Spleen (tissue), 11 donors: ENCODE measurements around the gene PRSS8. TPM values are rescaled to one million over a fixed set of nuclear protein-coding genes. Genes with fewer than 3 reads are reported as not detected.

Source experiments
- DNase-seq: peaks from one replicate; pipeline ENCODE4 v3.0.0-alpha.2; 2020
- H3K27ac ChIP-seq, 8 donors: fragments of 200-600 bp; sonication (generic) in 7 of 8; 1 replicate in 4 of 8; 2 replicates in 4 of 8; pipeline versions ENCODE4 v1.5.0 to v1.8.0; 2016 to 2021; ENCODE audit warnings: inconsistent platforms in 4 of 8, mild to moderate bottlenecking in 4 of 8, moderate library complexity in 1 of 8
- H3K27me3 ChIP-seq, 7 donors: fragments of 200-600 bp; sonication (generic) in 6 of 7; replicated peaks in 1 of 7; 1 replicate in 4 of 7; 2 replicates in 3 of 7; pipeline versions ENCODE4 v1.5.0 to v1.8.0; 2016 to 2021; ENCODE audit warnings: inconsistent platforms in 3 of 7, mild to moderate bottlenecking in 1 of 7
- H3K36me3 ChIP-seq, 6 donors: fragments of 200-600 bp; sonication (generic) in 5 of 6; 1 replicate in 4 of 6; 2 replicates in 2 of 6; pipeline versions ENCODE4 v1.5.0 to v1.8.0; 2016 to 2021; ENCODE audit warnings: inconsistent platforms in 2 of 6
- H3K4me1 ChIP-seq, 6 donors: fragments of 200-600 bp; sonication (generic) in 5 of 6; 1 replicate in 3 of 6; 2 replicates in 3 of 6; pipeline versions ENCODE4 v1.5.0 to v1.8.0; 2016 to 2021; ENCODE audit warnings: inconsistent platforms in 3 of 6
- H3K4me3 ChIP-seq, 8 donors: fragments of 200-600 bp; sonication (generic) in 7 of 8; 1 replicate in 4 of 8; 2 replicates in 4 of 8; pipeline versions ENCODE4 v1.5.0 to v1.8.0; 2016 to 2021; ENCODE audit warnings: inconsistent platforms in 4 of 8, mild to moderate bottlenecking in 4 of 8, moderate library complexity in 2 of 8
- H3K9me3 ChIP-seq, 8 donors: fragments of 200-600 bp; sonication (generic) in 7 of 8; 1 replicate in 4 of 8; 2 replicates in 4 of 8; pipeline versions ENCODE4 v1.5.0 to v1.8.0; 2016 to 2021; ENCODE audit warnings: inconsistent platforms in 4 of 8
- CTCF ChIP-seq, 11 experiments: fragments of 200-600 bp in 7 of 11; fragments of 450-650 bp in 4 of 11; sonication (generic) in 4 of 11; IDR thresholded peaks in 8 of 11; conservative IDR thresholded peaks in 3 of 11; 1 replicate in 7 of 11; 2 replicates in 4 of 11; pipeline versions ENCODE4 v1.4.0 to v1.8.0; 2016 to 2021; ENCODE audit warnings: antibody characterized with exemption in 11 of 11, inconsistent platforms in 4 of 11, mild to moderate bottlenecking in 1 of 11
- POLR2A ChIP-seq, 3 donors: fragments of 450-650 bp; IDR thresholded peaks; one replicate each; pipeline ENCODE4 v1.5.1; 2017; ENCODE audit warnings: antibody characterized with exemption in 3 of 3, mild to moderate bottlenecking in 1 of 3
- POLR2AphosphoS5 ChIP-seq, 3 donors: sonication (generic); formaldehyde crosslinking; IDR thresholded peaks; one replicate each; pipeline ENCODE4 v1.5.1; 2017; ENCODE audit warnings: antibody characterized with exemption in 3 of 3
- WGBS, 5 donors: extraction: QIAGEN DNeasy Blood & Tissue Kit in 3 of 5; methylation state at CpG; one replicate each; pipeline versions ENCODE4 v1.1.5 to v1.1.7; 2013 to 2018; 5-methylcytosine and 5-hydroxymethylcytosine counted together
- intact Hi-C: fragments of 100-400 bp; cut with DNase I; formaldehyde crosslinking; loops from one replicate; pipeline ENCODE4 v1.15.0; 2023; ENCODE audit warnings: low total_unique reads
- polyA plus RNA-seq, 3 donors: library from polyadenylated mRNA; stranded (reverse); fragments of 200-250 nt; gene quantifications; one replicate each; pipeline ENCODE4 v1.2.1, GENCODE V29; 2013
- total RNA-seq, 7 donors: library from RNA; depleted of rRNA in 3 of 7; stranded (reverse); fragments of >200 nt in 3 of 7; fragmentation: NEBNext Ultra II Directional in 4 of 7; extraction: Animal tissue kit (Norgen Biotek cat#: 25700) in 4 of 7; gene quantifications; one replicate each; pipeline versions ENCODE4 v1.1.0 to v1.2.1, GENCODE V29; 2016 to 2021
- donor health status: healthy with polysubstance abuse.
- donor health status: DM: no; HTN: no; CAD: no; lungs with moderate emphysema.
- donor health status: DM: no; HTN: no; CAD: no.
- donor health status: Bipolar disorder and iron deficiency.
- donor health status: healthy.
- donor health status: DM: no; HTN: no; CAD: no.
- donor health status: DM: yes; HTN: yes; CAD: no.

Gene PRSS8
- total and polyA plus RNA-seq, 10 donors = 0.07 to 0.19 (median 0.15) TPM; not detected in 7

GRCh38 chr16:31112711-31113110 lies 22.8 kb downstream of the PRSS8 start:
- TF ChIP-seq CTCF (IDR thresholded peaks at IDR 0.05 in 8 of 11, conservative IDR thresholded peaks at IDR 0.05 in 3 of 11) (no peak), POLR2A (IDR thresholded peaks at IDR 0.05) (no peak), POLR2AphosphoS5 (IDR thresholded peaks at IDR 0.05) (no peak)
- no peak for DNase-seq
- H3K27me3 ChIP-seq = no peaks in the 10 kb centered on the region
- H3K36me3 ChIP-seq = peaks cover 0 to 44% (median 37%) of the 10 kb centered on the region in 6 donors
- H3K4me1 ChIP-seq = peaks cover 13 to 77% (median 42%) of the 10 kb centered on the region in 6 donors
- H3K9me3 ChIP-seq = no peaks in the 10 kb centered on the region
- intact Hi-C loops = no loop called here
- 65 to 86% (median 73%) methylated on average over 2 of the region's 2 CpGs for WGBS, 5 donors
- peak overlapping the region in 7 of 8 donors; percentile 47 to 99 (median 76) for H3K27ac ChIP-seq
- peak overlapping the region in 1 of 8 donors; percentile 22 for H3K4me3 ChIP-seq

DNA sequence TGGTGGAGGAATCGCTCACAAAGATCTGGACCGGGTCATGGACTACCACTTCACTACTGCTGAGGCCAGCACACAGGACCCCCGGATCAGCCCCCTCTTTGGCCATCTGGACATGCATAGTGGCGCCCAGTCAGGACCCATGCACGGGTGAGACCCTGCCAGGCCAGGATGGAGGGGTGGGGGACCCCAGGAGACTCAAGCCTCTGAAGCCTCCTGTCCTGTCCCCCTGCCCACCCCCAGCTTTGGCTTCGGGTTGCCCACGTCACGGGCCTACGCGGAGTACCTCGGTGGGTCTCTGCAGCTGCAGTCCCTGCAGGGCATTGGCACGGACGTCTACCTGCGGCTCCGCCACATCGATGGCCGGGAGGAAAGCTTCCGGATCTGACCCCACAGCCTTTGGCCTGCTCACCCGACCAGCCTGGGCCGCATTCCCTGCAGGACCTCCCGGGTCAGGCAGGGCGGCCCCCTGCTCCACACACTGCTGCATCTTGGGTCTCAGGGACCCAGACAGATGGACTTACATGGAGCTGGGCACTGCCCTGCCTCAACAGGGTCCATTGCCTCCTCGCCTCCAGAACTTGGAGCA lies 23.6 kb downstream of the PRSS8 start:
- peak in 1 of 3 donors; percentile 53 for TF ChIP-seq POLR2AphosphoS5 (IDR thresholded peaks at IDR 0.05)
- TF ChIP-seq CTCF (IDR thresholded peaks at IDR 0.05 in 8 of 11, conservative IDR thresholded peaks at IDR 0.05 in 3 of 11) = no peak
- 82 to 98% (median 95%) methylated on average over 9 to 23 of the region's 23 CpGs for WGBS, 5 donors
- Histone ChIP-seq H3K27me3 (no peaks in the 10 kb centered on the region), H3K9me3 (no peaks in the 10 kb centered on the region), H3K4me3 (no peak overlapping the region), H3K36me3 (peaks cover 0 to 44% (median 37%) of the 10 kb centered on the region in 6 donors), H3K27ac (peak overlapping the region in 5 of 8 donors; percentile 47 to 99 (median 79)), H3K4me1 (peaks cover 12 to 81% (median 47%) of the 10 kb centered on the region in 6 donors)
- intact Hi-C loops = no loop called here
- DNase-seq = no peak

- H3K4me3 ChIP-seq = no peak overlapping the region
- H3K4me1 ChIP-seq = peaks cover 11 to 77% (median 47%) of the 10 kb centered on the region in 6 donors
- H3K27ac ChIP-seq = peak overlapping the region in 2 of 8 donors; percentile 95 to 96
- DNase-seq = no peak
- 85 to 93% (median 90%) methylated on average over 21 to 26 of the region's 26 CpGs for WGBS, 5 donors
- TF ChIP-seq CTCF (IDR thresholded peaks at IDR 0.05 in 8 of 11, conservative IDR thresholded peaks at IDR 0.05 in 3 of 11) = no peak
- TF ChIP-seq POLR2A (IDR thresholded peaks at IDR 0.05) = no peak
- peaks cover 0 to 44% (median 37%) of the 10 kb centered on the region in 6 donors for H3K36me3 ChIP-seq
- intact Hi-C loops = no loop called here
- no peaks in the 10 kb centered on the region for H3K27me3 ChIP-seq
- no peaks in the 10 kb centered on the region for H3K9me3 ChIP-seq
Measured at GRCh38 chr16:31110106-31111034, 25.2 kb downstream of the PRSS8 start.

GRCh38 chr16:31109622-31110021 lies 25.9 kb downstream of the PRSS8 start:
- Histone ChIP-seq H3K4me3 (peak overlapping the region in 3 of 8 donors; percentile 82 to 97 (median 88)), H3K27me3 (no peaks in the 10 kb centered on the region), H3K36me3 (peaks cover 0 to 44% (median 37%) of the 10 kb centered on the region in 6 donors), H3K9me3 (no peaks in the 10 kb centered on the region), H3K27ac (peak overlapping the region in 3 of 8 donors; percentile 87 to 96 (median 95)), H3K4me1 (peaks cover 11 to 72% (median 48%) of the 10 kb centered on the region in 6 donors)
- no peak for DNase-seq
- intact Hi-C loops = no loop called here
- WGBS, 5 donors = 91 to 95% (median 94%) methylated on average over 10 to 12 of the region's 12 CpGs
- TF ChIP-seq POLR2A (IDR thresholded peaks at IDR 0.05) = no peak
- no peak for TF ChIP-seq CTCF (IDR thresholded peaks at IDR 0.05 in 8 of 11, conservative IDR thresholded peaks at IDR 0.05 in 3 of 11)
- no peak for TF ChIP-seq POLR2AphosphoS5 (IDR thresholded peaks at IDR 0.05)
